Activated CD8-positive, alpha-beta memory T cell treated with anti-CD3 and anti-CD28 coated beads for 4 hours (primary cell): ENCODE data around the gene MAP4K4.

Experiments used
- DNase-seq, 2 donors: peaks; one replicate each; pipeline ENCODE4 v3.0.0-alpha.2; 2020; ENCODE audit warnings: low read depth in 2 of 2

MAP4K4 gene

GRCh38 chr2:101790857-101791256 lies 93.3 kb downstream of the MAP4K4 start:
- no peak for DNase-seq

- DNase-seq: no peak
These were observed 94.7 kb downstream of the MAP4K4 start for GRCh38 chr2:101792208-101792607.

- no peak for DNase-seq
These were observed 95.9 kb downstream of the MAP4K4 start for GRCh38 chr2:101793277-101793969.

GRCh38 chr2:101794141-101794540 lies 96.6 kb downstream of the MAP4K4 start:
- no peak for DNase-seq

- DNase-seq: no peak
These were observed 97.5 kb downstream of the MAP4K4 start for GRCh38 chr2:101795033-101795432.

- DNase-seq: no peak
These were observed 99.5 kb downstream of the MAP4K4 start for GRCh38 chr2:101796825-101797600.

GRCh38 chr2:101801496-101801895 lies 104.0 kb downstream of the MAP4K4 start:
- no peak for DNase-seq

- DNase-seq: no peak
These were observed 104.8 kb downstream of the MAP4K4 start for GRCh38 chr2:101802329-101802728.

GRCh38 chr2:101803128-101803527 lies 105.6 kb downstream of the MAP4K4 start:
- no peak for DNase-seq

- DNase-seq: no peak
These were observed 106.6 kb downstream of the MAP4K4 start for GRCh38 chr2:101803945-101804696.

- no peak for DNase-seq
These were observed 107.9 kb downstream of the MAP4K4 start for GRCh38 chr2:101805152-101806088.

GRCh38 chr2:101806123-101806522 lies 108.6 kb downstream of the MAP4K4 start:
- DNase-seq: peak in 1 of 2 donors; percentile 13

- DNase-seq: no peak
These were observed 109.2 kb downstream of the MAP4K4 start for GRCh38 chr2:101806701-101807100.

GRCh38 chr2:101807242-101807641 lies 109.7 kb downstream of the MAP4K4 start:
- DNase-seq: no peak

GRCh38 chr2:101808006-101808562 lies 110.6 kb downstream of the MAP4K4 start:
- DNase-seq: no peak

- DNase-seq: no peak
These were observed 112.2 kb downstream of the MAP4K4 start for GRCh38 chr2:101809698-101810097.

- DNase-seq: no peak
These were observed 113.9 kb downstream of the MAP4K4 start for GRCh38 chr2:101811226-101812015.

GRCh38 chr2:101812226-101812625 lies 114.7 kb downstream of the MAP4K4 start:
- no peak for DNase-seq

- DNase-seq: no peak
These were observed 117.2 kb downstream of the MAP4K4 start for GRCh38 chr2:101814752-101815151.

GRCh38 chr2:101815154-101815553 lies 117.6 kb downstream of the MAP4K4 start:
- no peak for DNase-seq
